ENCODE data around the gene C16orf54. TPM values are rescaled to one million over a fixed set of nuclear protein-coding genes. Genes with fewer than 3 reads are reported as not detected.
"Not testable (repeated sequence)": the region's sequence is repeated elsewhere in the genome, so short reads cannot be mapped to it uniquely, and the experiment has no call there.

C16orf54 gene
- total RNA-seq, 1 experiment from 2014 or later: 0.18 TPM

DNA sequence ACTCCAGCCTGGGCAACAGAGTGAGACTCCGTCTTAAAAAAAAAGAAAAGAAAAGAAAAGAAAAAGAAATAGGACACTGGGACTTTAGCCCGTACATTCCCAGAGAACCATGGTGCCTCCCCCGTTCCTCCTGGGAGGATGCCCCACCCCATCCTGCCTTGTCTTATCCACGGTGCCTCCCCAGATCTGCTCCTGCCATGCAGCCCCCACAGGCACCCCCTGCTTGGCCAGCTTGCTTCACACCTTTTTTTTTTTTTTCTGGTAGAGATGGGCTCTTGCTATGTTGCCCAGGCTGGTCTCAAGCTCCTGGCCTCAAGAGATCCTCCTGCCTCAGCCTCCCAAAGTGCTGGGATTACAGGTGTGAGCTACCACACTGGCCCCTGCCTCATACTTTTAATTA is 728 bp upstream of the C16orf54 start:
- H3K4me1 ChIP-seq (ENCODE audit: control insufficient read depth, insufficient read depth, low read length); POLR2A ChIA-PET; in situ Hi-C loops (cut with HindIII; ENCODE audit: low pct_unique_long_range_greater_than_20kb, low sequenced_read_pairs); CTCF ChIA-PET; H3K27me3 ChIP-seq (ENCODE audit: control insufficient read depth, insufficient read depth, low read length); H3K4me3 ChIP-seq (ENCODE audit: low read depth in 2 of 2, low read length in 2 of 2); ATAC-seq; intact Hi-C loops (cut with micrococcal nuclease; ENCODE audit: unreplicated experiment); H3K9me3 ChIP-seq (ENCODE audit: control insufficient read depth, insufficient read depth, low read depth, low read length); H3K36me3 ChIP-seq (ENCODE audit: control insufficient read depth, insufficient read depth, low read length); BruUV-seq (replicated peaks); DNase-seq (ENCODE audit: low read depth, low spot score); H3K27ac ChIP-seq (ENCODE audit: low read length): not testable (repeated sequence)

DNA sequence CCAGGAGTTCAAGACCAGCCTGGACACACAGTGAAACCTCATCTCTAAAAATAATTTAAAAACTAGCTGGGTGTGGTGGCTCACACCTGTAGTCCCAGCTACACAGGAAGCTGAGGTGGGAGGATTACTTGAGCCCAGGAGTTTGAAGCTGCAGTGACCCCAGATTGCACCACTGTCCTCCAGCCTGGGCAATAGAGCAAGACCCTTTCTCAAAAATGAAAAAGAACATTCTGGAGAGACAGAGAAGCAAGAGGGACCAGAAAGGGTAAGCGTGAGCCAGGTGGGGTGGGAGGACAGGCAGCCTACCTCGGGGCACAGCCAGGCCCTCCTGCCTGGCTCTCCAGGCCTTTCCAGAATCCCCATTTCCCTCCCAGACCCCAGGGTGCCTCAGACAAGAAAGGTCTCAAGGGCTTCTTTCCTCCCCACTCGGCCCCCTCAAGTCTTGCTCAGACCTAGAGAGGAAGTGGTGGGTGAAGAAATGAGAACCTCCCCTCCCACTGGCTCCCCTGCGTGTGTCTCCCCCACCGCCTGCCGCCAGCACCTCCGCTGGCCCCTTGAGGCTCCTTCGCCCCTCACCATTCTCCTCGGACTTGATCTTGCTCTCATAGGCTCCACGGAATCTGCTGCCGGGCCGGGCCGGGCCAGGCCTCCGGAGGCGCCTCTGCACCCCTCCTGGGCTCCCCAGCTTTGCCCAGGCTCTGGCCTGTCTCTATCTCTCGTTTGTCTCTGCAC is 503 bp downstream of the C16orf54 start:
- TF ChIP-seq SIN3A (IDR thresholded peaks at IDR 0.05; ENCODE audit: borderline replicate concordance, insufficient read depth, low read depth, low read length) (no peak), POLR2AphosphoS5 (IDR thresholded peaks at IDR 0.05; ENCODE audit: low read depth, low read length) (no peak)
- TF ChIP-seq, protein P1, sequence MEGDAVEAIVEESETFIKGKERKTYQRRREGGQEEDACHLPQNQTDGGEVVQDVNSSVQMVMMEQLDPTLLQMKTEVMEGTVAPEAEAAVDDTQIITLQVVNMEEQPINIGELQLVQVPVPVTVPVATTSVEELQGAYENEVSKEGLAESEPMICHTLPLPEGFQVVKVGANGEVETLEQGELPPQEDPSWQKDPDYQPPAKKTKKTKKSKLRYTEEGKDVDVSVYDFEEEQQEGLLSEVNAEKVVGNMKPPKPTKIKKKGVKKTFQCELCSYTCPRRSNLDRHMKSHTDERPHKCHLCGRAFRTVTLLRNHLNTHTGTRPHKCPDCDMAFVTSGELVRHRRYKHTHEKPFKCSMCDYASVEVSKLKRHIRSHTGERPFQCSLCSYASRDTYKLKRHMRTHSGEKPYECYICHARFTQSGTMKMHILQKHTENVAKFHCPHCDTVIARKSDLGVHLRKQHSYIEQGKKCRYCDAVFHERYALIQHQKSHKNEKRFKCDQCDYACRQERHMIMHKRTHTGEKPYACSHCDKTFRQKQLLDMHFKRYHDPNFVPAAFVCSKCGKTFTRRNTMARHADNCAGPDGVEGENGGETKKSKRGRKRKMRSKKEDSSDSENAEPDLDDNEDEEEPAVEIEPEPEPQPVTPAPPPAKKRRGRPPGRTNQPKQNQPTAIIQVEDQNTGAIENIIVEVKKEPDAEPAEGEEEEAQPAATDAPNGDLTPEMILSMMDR (IDR thresholded peaks at IDR 0.05): no peak
- Histone ChIP-seq H3K27ac (ENCODE audit: low read length) (no peak overlapping the region), H3K4me3 (ENCODE audit: low read depth in 2 of 2, low read length in 2 of 2) (no peak overlapping the region), H3K9me3 (ENCODE audit: control insufficient read depth, insufficient read depth, low read depth, low read length) (no peaks in the 10 kb centered on the region), H3K36me3 (ENCODE audit: control insufficient read depth, insufficient read depth, low read length) (no peaks in the 10 kb centered on the region), H3K4me1 (ENCODE audit: control insufficient read depth, insufficient read depth, low read length) (no peaks in the 10 kb centered on the region), H3K27me3 (ENCODE audit: control insufficient read depth, insufficient read depth, low read length) (no peaks in the 10 kb centered on the region)
- in situ Hi-C loops (cut with HindIII; ENCODE audit: low pct_unique_long_range_greater_than_20kb, low sequenced_read_pairs): no loop called here
- DNase-seq (ENCODE audit: low read depth, low spot score) (no peak), ATAC-seq (no peak)
- POLR2A ChIA-PET: no interaction called here
- no TSS peak for BruUV-seq (replicated peaks)
- CTCF ChIA-PET: no interaction called here
- intact Hi-C loops (cut with micrococcal nuclease; ENCODE audit: unreplicated experiment): no loop called here

DNA sequence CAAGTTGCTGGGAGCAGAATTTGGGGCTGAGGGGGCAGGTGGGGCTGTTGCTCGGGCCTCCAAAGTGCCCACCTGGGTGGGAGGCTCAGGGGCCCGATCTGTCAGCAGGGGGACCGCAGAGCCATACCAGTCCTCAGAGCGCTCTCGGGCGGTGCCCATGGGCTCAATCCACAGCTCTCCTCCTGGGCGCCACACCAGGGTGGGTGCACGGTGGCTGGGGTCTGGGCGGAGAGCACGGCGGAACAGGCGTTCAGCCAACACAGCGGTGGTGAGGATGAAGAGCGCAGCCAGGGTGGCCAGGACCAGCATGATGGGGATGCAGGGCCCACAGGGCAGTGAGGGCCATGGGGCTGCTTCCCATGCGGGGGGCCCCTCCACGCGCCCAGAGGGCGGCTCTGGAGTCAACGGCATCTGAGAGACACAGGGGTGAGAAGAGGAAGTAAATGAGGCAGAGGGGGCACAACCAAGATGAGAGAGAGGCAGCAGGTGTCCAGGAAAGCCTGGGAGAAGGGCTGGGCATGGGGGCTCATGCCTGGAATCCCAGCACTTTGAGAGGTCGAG is 1.2 kb downstream of the C16orf54 start:
- CTCF ChIA-PET: no interaction called here
- in situ Hi-C loops (cut with HindIII; ENCODE audit: low pct_unique_long_range_greater_than_20kb, low sequenced_read_pairs): no loop called here

More for the DNA sequence above, 1.2 kb downstream of the C16orf54 start:
- ATAC-seq: no peak
- Histone ChIP-seq H3K4me1 (ENCODE audit: control insufficient read depth, insufficient read depth, low read length) (no peaks in the 10 kb centered on the region), H3K27ac (ENCODE audit: low read length) (no peak overlapping the region), H3K4me3 (ENCODE audit: low read depth in 2 of 2, low read length in 2 of 2) (no peak overlapping the region), H3K36me3 (ENCODE audit: control insufficient read depth, insufficient read depth, low read length) (no peaks in the 10 kb centered on the region), H3K27me3 (ENCODE audit: control insufficient read depth, insufficient read depth, low read length) (no peaks in the 10 kb centered on the region), H3K9me3 (ENCODE audit: control insufficient read depth, insufficient read depth, low read depth, low read length) (no peaks in the 10 kb centered on the region)
- no TSS peak for BruUV-seq (replicated peaks)
- TF ChIP-seq, protein P2, sequence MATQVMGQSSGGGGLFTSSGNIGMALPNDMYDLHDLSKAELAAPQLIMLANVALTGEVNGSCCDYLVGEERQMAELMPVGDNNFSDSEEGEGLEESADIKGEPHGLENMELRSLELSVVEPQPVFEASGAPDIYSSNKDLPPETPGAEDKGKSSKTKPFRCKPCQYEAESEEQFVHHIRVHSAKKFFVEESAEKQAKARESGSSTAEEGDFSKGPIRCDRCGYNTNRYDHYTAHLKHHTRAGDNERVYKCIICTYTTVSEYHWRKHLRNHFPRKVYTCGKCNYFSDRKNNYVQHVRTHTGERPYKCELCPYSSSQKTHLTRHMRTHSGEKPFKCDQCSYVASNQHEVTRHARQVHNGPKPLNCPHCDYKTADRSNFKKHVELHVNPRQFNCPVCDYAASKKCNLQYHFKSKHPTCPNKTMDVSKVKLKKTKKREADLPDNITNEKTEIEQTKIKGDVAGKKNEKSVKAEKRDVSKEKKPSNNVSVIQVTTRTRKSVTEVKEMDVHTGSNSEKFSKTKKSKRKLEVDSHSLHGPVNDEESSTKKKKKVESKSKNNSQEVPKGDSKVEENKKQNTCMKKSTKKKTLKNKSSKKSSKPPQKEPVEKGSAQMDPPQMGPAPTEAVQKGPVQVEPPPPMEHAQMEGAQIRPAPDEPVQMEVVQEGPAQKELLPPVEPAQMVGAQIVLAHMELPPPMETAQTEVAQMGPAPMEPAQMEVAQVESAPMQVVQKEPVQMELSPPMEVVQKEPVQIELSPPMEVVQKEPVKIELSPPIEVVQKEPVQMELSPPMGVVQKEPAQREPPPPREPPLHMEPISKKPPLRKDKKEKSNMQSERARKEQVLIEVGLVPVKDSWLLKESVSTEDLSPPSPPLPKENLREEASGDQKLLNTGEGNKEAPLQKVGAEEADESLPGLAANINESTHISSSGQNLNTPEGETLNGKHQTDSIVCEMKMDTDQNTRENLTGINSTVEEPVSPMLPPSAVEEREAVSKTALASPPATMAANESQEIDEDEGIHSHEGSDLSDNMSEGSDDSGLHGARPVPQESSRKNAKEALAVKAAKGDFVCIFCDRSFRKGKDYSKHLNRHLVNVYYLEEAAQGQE (IDR thresholded peaks at IDR 0.05; ENCODE audit: insufficient read depth in 1 of 2, low read depth in 2 of 2, low read length in 1 of 2): no peak
- TF ChIP-seq POLR2AphosphoS5 (IDR thresholded peaks at IDR 0.05; ENCODE audit: low read depth, low read length): no peak
- TF ChIP-seq, protein P1 (IDR thresholded peaks at IDR 0.05): no peak
- TF ChIP-seq TCF7L2 (IDR thresholded peaks at IDR 0.05; ENCODE audit: low read depth, low read length): no peak
- no peak for TF ChIP-seq SIN3A (IDR thresholded peaks at IDR 0.05; ENCODE audit: borderline replicate concordance, insufficient read depth, low read depth, low read length)
- POLR2A ChIA-PET: no interaction called here
- no peak for DNase-seq (ENCODE audit: low read depth, low spot score)
- intact Hi-C loops (cut with micrococcal nuclease; ENCODE audit: unreplicated experiment): no loop called here

All from Panc1 (cell line).